ENCODE data around the gene CWC25.

CWC25 gene

DNA sequence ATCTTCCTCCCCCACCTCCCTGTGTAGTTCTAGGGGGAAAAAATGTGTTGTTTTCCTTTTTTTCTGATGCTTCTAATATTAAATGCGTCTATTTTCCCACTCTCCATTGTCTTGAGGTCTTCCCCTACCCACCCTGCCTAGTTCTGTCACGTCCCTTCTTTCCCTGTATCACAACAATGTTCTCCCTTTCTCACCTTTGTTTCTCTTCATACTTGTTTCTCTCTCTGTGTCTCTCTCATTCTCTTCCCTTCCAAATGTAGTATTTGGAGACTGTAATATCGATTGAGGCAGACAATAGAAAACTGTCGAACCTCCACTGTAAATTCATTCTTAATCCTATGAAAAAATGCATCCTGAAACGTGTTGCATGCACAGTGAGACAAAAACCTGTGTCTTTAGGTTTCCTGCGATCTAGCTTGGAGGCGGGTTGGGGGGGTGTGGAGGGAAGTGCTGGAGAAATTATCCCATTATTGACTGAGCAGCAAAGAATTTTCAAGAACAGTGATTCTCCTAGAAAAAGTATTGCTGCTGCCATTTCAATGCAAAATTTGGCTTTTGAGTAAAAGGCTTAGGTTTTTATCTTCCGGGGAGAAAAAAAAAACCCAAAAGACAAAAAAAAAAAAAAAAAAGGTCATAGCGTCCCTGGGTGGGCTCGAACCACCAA is 73.8 kb downstream of the CWC25 start:
- intact Hi-C loops (cut with DNase I), result loop anchor here (5.0 kb wide), 1 partner anchor 46 kb away; the partner anchor contains the start of gene PIP4K2B
- DNase-seq, result no peak

Measured in posterior cingulate gyrus (tissue), 11 donors.